WTC11 (cell line): ENCODE results near the gene CACNG1. TPM values are rescaled to one million over a fixed set of nuclear protein-coding genes. Genes with fewer than 3 reads are reported as not detected.

Experiments used
- ATAC-seq: fragments of 200-7000 bp; cut with Tn5 transposase; 2 replicates; pipeline ENCODE4 v1.10.0; 2021; ENCODE audit warnings: mild to moderate bottlenecking, moderate library complexity
- CTCF ChIA-PET: fragments of 300-600 bp; sonication (Branson Sonifier 250); formaldehyde crosslinking; loops from one replicate; lab custom pipeline; 2021; ENCODE audit warnings: antibody characterized with exemption; lab: Charles Lee
- POLR2A ChIA-PET: fragments of 350-600 bp; sonication (Branson Sonifier 250); formaldehyde crosslinking; loops from one replicate; lab custom pipeline; 2021; ENCODE audit warnings: antibody characterized with exemption; lab: Charles Lee
- DNase-seq: peaks from one replicate; pipeline ENCODE4 v3.0.0; 2021; ENCODE audit warnings: low spot score
- H3K27ac Mint-ChIP-seq: 2 replicates; pipeline ENCODE4 v1.8.0; 2021; ENCODE audit warnings: mixed read lengths
- H3K27me3 Mint-ChIP-seq: 2 replicates; pipeline ENCODE4 v1.8.0; 2021; ENCODE audit warnings: low read depth, mild to moderate bottlenecking, moderate library complexity, mixed read lengths
- H3K36me3 Mint-ChIP-seq: 2 replicates; pipeline ENCODE4 v1.8.0; 2021; ENCODE audit warnings: mixed read lengths
- H3K4me1 Mint-ChIP-seq: 2 replicates; pipeline ENCODE4 v1.8.0; 2022; ENCODE audit warnings: mixed read lengths
- H3K4me3 Mint-ChIP-seq: 2 replicates; pipeline ENCODE4 v1.8.0; 2021; ENCODE audit warnings: mild to moderate bottlenecking, moderate library complexity, mixed read lengths
- H3K9me3 Mint-ChIP-seq: 2 replicates; pipeline ENCODE4 v1.8.0; 2021; ENCODE audit warnings: mixed read lengths
- ATF2 ChIP-seq: sonication (generic); formaldehyde crosslinking; IDR thresholded peaks from 2 replicates; pipeline ENCODE4 v1.8.1; 2022; ENCODE audit warnings: low read depth, missing genetic modification reagents, borderline replicate concordance
- CREM ChIP-seq: sonication (generic); formaldehyde crosslinking; IDR thresholded peaks from 2 replicates; pipeline ENCODE4 v1.8.1; 2022; ENCODE audit warnings: mild to moderate bottlenecking, missing genetic modification reagents, moderate library complexity
- ESRRA ChIP-seq: sonication (generic); formaldehyde crosslinking; IDR thresholded peaks from 2 replicates; pipeline ENCODE4 v1.8.1; 2022; ENCODE audit warnings: mild to moderate bottlenecking, missing genetic modification reagents, borderline replicate concordance
- NFE2L1 ChIP-seq: sonication (generic); formaldehyde crosslinking; IDR thresholded peaks from 2 replicates; pipeline ENCODE4 v1.8.1; 2023; ENCODE audit warnings: missing genetic modification reagents
- NR2C2 ChIP-seq: sonication (generic); formaldehyde crosslinking; IDR thresholded peaks from 2 replicates; pipeline ENCODE4 v1.8.0; 2022; ENCODE audit warnings: mild to moderate bottlenecking, missing genetic modification reagents
- NR3C1 ChIP-seq: sonication (generic); formaldehyde crosslinking; conservative IDR thresholded peaks from 2 replicates; pipeline ENCODE4 v1.8.1; 2023; ENCODE audit warnings: low read depth, mild to moderate bottlenecking, missing genetic modification reagents
- USF2 ChIP-seq: sonication (generic); formaldehyde crosslinking; IDR thresholded peaks from 2 replicates; pipeline ENCODE4 v1.8.1; 2023; ENCODE audit warnings: mild to moderate bottlenecking, missing genetic modification reagents, moderate library complexity
- ZBTB43 ChIP-seq: sonication (generic); formaldehyde crosslinking; IDR thresholded peaks from 2 replicates; pipeline ENCODE4 v1.8.1; 2023; ENCODE audit warnings: mild to moderate bottlenecking, missing genetic modification reagents
- total RNA-seq: library from RNA; stranded (reverse); gene quantifications from 3 replicates; pipeline ENCODE4 v1.2.3, GENCODE V29; 2021
- TF ChIP-seq, protein P1 (sequence below): sonication (generic); formaldehyde crosslinking; IDR thresholded peaks from 2 replicates; pipeline ENCODE4 v1.8.1; 2023; ENCODE audit warnings: mild to moderate bottlenecking, missing genetic modification reagents, borderline replicate concordance
- TF ChIP-seq, protein P2 (sequence below): sonication (generic); formaldehyde crosslinking; IDR thresholded peaks from 2 replicates; pipeline ENCODE4 v1.8.0; 2022; ENCODE audit warnings: mild to moderate bottlenecking, missing genetic modification reagents
- TF ChIP-seq, protein P3 (sequence below): sonication (generic); formaldehyde crosslinking; IDR thresholded peaks from 2 replicates; pipeline ENCODE4 v1.8.1; 2022; ENCODE audit warnings: missing genetic modification reagents, borderline replicate concordance
- TF ChIP-seq, protein P4 (sequence below): sonication (generic); formaldehyde crosslinking; conservative IDR thresholded peaks from 2 replicates; pipeline ENCODE4 v1.8.1; 2023; ENCODE audit warnings: mild to moderate bottlenecking, low read depth, missing genetic modification reagents, moderate library complexity

CACNG1 gene
- total RNA-seq, 1 experiment from 2014 or later = not detected

- Mint-ChIP-seq H3K36me3 (peaks cover 3% of the 10 kb centered on the region; the same call in 1 of the 2 replicates), H3K4me3 (no peak overlapping the region), H3K27me3 (no peaks in the 10 kb centered on the region), H3K27ac (no peak overlapping the region), H3K4me1 (no peaks in the 10 kb centered on the region), H3K9me3 (no peaks in the 10 kb centered on the region)
- POLR2A ChIA-PET = no interaction called here
- no peak for TF ChIP-seq NR2C2 (CRISPR knock-in tag)
- ATAC-seq (no peak), DNase-seq (no peak)
- CTCF ChIA-PET = no interaction called here
Measured at GRCh38 chr17:67074781-67075180, 30.4 kb downstream of the CACNG1 start.

- TF ChIP-seq ATF2 (CRISPR knock-in tag) (no peak), ESRRA (CRISPR knock-in tag) (no peak), NFE2L1 (no peak), USF2 (CRISPR knock-in tag) (no peak), CREM (no peak), NR3C1 (CRISPR knock-in tag) (no peak), ZBTB43 (no peak)
- TF ChIP-seq, protein P1, sequence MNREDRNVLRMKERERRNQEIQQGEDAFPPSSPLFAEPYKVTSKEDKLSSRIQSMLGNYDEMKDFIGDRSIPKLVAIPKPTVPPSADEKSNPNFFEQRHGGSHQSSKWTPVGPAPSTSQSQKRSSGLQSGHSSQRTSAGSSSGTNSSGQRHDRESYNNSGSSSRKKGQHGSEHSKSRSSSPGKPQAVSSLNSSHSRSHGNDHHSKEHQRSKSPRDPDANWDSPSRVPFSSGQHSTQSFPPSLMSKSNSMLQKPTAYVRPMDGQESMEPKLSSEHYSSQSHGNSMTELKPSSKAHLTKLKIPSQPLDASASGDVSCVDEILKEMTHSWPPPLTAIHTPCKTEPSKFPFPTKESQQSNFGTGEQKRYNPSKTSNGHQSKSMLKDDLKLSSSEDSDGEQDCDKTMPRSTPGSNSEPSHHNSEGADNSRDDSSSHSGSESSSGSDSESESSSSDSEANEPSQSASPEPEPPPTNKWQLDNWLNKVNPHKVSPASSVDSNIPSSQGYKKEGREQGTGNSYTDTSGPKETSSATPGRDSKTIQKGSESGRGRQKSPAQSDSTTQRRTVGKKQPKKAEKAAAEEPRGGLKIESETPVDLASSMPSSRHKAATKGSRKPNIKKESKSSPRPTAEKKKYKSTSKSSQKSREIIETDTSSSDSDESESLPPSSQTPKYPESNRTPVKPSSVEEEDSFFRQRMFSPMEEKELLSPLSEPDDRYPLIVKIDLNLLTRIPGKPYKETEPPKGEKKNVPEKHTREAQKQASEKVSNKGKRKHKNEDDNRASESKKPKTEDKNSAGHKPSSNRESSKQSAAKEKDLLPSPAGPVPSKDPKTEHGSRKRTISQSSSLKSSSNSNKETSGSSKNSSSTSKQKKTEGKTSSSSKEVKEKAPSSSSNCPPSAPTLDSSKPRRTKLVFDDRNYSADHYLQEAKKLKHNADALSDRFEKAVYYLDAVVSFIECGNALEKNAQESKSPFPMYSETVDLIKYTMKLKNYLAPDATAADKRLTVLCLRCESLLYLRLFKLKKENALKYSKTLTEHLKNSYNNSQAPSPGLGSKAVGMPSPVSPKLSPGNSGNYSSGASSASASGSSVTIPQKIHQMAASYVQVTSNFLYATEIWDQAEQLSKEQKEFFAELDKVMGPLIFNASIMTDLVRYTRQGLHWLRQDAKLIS (CRISPR knock-in tag) = no peak
- TF ChIP-seq, protein P2, sequence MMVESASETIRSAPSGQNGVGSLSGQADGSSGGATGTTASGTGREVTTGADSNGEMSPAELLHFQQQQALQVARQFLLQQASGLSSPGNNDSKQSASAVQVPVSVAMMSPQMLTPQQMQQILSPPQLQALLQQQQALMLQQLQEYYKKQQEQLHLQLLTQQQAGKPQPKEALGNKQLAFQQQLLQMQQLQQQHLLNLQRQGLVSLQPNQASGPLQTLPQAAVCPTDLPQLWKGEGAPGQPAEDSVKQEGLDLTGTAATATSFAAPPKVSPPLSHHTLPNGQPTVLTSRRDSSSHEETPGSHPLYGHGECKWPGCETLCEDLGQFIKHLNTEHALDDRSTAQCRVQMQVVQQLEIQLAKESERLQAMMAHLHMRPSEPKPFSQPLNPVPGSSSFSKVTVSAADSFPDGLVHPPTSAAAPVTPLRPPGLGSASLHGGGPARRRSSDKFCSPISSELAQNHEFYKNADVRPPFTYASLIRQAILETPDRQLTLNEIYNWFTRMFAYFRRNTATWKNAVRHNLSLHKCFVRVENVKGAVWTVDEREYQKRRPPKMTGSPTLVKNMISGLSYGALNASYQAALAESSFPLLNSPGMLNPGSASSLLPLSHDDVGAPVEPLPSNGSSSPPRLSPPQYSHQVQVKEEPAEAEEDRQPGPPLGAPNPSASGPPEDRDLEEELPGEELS (CRISPR knock-in tag) = no peak
- TF ChIP-seq, protein P3, sequence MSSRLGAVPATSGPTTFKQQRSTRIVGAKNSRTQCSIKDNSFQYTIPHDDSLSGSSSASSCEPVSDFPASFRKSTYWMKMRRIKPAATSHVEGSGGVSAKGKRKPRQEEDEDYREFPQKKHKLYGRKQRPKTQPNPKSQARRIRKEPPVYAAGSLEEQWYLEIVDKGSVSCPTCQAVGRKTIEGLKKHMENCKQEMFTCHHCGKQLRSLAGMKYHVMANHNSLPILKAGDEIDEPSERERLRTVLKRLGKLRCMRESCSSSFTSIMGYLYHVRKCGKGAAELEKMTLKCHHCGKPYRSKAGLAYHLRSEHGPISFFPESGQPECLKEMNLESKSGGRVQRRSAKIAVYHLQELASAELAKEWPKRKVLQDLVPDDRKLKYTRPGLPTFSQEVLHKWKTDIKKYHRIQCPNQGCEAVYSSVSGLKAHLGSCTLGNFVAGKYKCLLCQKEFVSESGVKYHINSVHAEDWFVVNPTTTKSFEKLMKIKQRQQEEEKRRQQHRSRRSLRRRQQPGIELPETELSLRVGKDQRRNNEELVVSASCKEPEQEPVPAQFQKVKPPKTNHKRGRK (CRISPR knock-in tag) = no peak
- TF ChIP-seq, protein P4, sequence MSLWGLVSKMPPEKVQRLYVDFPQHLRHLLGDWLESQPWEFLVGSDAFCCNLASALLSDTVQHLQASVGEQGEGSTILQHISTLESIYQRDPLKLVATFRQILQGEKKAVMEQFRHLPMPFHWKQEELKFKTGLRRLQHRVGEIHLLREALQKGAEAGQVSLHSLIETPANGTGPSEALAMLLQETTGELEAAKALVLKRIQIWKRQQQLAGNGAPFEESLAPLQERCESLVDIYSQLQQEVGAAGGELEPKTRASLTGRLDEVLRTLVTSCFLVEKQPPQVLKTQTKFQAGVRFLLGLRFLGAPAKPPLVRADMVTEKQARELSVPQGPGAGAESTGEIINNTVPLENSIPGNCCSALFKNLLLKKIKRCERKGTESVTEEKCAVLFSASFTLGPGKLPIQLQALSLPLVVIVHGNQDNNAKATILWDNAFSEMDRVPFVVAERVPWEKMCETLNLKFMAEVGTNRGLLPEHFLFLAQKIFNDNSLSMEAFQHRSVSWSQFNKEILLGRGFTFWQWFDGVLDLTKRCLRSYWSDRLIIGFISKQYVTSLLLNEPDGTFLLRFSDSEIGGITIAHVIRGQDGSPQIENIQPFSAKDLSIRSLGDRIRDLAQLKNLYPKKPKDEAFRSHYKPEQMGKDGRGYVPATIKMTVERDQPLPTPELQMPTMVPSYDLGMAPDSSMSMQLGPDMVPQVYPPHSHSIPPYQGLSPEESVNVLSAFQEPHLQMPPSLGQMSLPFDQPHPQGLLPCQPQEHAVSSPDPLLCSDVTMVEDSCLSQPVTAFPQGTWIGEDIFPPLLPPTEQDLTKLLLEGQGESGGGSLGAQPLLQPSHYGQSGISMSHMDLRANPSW (CRISPR knock-in tag) = no peak
Measured at GRCh38 chr17:67076290-67076689, 31.9 kb downstream of the CACNG1 start.

More at GRCh38 chr17:67076290-67076689, 31.9 kb downstream of the CACNG1 start:
- H3K9me3 Mint-ChIP-seq = no peaks in the 10 kb centered on the region
- H3K36me3 Mint-ChIP-seq = peaks cover 3% of the 10 kb centered on the region; the same call in 1 of the 2 replicates
- DNase-seq (no peak), ATAC-seq (no peak)
- H3K27me3 Mint-ChIP-seq = no peaks in the 10 kb centered on the region
- H3K4me1 Mint-ChIP-seq = no peaks in the 10 kb centered on the region
- no peak overlapping the region for H3K27ac Mint-ChIP-seq
- CTCF ChIA-PET = interaction anchor here (0.6 to 1.1 kb wide), 4 partner anchors 13 to 145 kb away, joined by 3 read pairs; no protein-coding TSS in a partner anchor
- no peak overlapping the region for H3K4me3 Mint-ChIP-seq
- POLR2A ChIA-PET = no interaction called here
